Peyer's patch (tissue), 4 donors: ENCODE results near the gene SH2D3A.

Experiments used
- CTCF ChIP-seq, 6 experiments: fragments of 450-650 bp in 4 of 6; fragments of 200-600 bp in 2 of 6; sonication (generic) in 1 of 6; IDR thresholded peaks; one replicate each; pipeline ENCODE4 v1.5.1; 2017 to 2019; ENCODE audit warnings: antibody characterized with exemption in 6 of 6, mild to moderate bottlenecking in 3 of 6, moderate library complexity in 1 of 6
- POLR2A ChIP-seq, 2 donors: fragments of 450-650 bp; IDR thresholded peaks; one replicate each; pipeline ENCODE4 v1.5.1; 2017; ENCODE audit warnings: antibody characterized with exemption in 2 of 2, mild to moderate bottlenecking in 2 of 2, moderate library complexity in 2 of 2

GRCh38 chr19:6710273-6711077 is 56.8 kb downstream of the SH2D3A start:
- TF ChIP-seq CTCF (IDR thresholded peaks at IDR 0.05): no peak
- TF ChIP-seq POLR2A (IDR thresholded peaks at IDR 0.05): no peak
